Neural crest cell (in vitro differentiated cells): Measurements from ENCODE around the gene DCAF6. TPM values are rescaled to one million over a fixed set of nuclear protein-coding genes. Genes with fewer than 3 reads are reported as not detected.

ENCODE experiments used
- DNase-seq: peaks from one replicate; pipeline ENCODE4 v3.0.0; 2021; ENCODE audit warnings: low read depth, mixed read lengths, low spot score
- H3K27ac Mint-ChIP-seq: one replicate; pipeline ENCODE4 v1.8.0; 2021; ENCODE audit warnings: mild to moderate bottlenecking, mixed read lengths; ENCODE audit not compliant: unreplicated experiment
- H3K27me3 Mint-ChIP-seq: 2 replicates; pipeline ENCODE4 v1.8.0; 2021; ENCODE audit warnings: low read depth, mild to moderate bottlenecking, mixed read lengths
- H3K36me3 Mint-ChIP-seq: 2 replicates; pipeline ENCODE4 v1.8.0; 2021; ENCODE audit warnings: low read depth, mild to moderate bottlenecking, mixed read lengths
- H3K4me1 Mint-ChIP-seq: 2 replicates; pipeline ENCODE4 v1.8.0; 2021; ENCODE audit warnings: mixed read lengths
- H3K4me3 Mint-ChIP-seq: one replicate; pipeline ENCODE4 v1.8.0; 2021; ENCODE audit warnings: mild to moderate bottlenecking, mixed read lengths
- H3K9me3 Mint-ChIP-seq: 2 replicates; pipeline ENCODE4 v1.8.0; 2021; ENCODE audit warnings: mixed read lengths
- CTCF ChIP-seq: fragments of 200-600 bp; sonication (generic); conservative IDR thresholded peaks from 2 replicates; pipeline ENCODE4 v1.5.0; 2021; ENCODE audit warnings: antibody characterized with exemption, mild to moderate bottlenecking
- total RNA-seq: library from RNA; stranded (reverse); gene quantifications from 2 replicates; pipeline ENCODE4 v1.2.1, GENCODE V29; 2021

The DCAF6 gene
- total RNA-seq, 1 donor from 2014 or later = 15.9 TPM

GRCh38 chr1:168004531-168004930 lies 68.0 kb downstream of the DCAF6 start:
- Mint-ChIP-seq H3K36me3 (peaks cover 19% of the 10 kb centered on the region), H3K27me3 (no peaks in the 10 kb centered on the region), H3K9me3 (no peaks in the 10 kb centered on the region), H3K4me1 (peaks cover 4% of the 10 kb centered on the region), H3K27ac (no peak overlapping the region), H3K4me3 (no peak overlapping the region)
- no peak for DNase-seq
- TF ChIP-seq CTCF = no peak

- DNase-seq = no peak
- Mint-ChIP-seq H3K27ac (no peak overlapping the region), H3K4me1 (peaks cover 4% of the 10 kb centered on the region), H3K27me3 (no peaks in the 10 kb centered on the region), H3K4me3 (no peak overlapping the region), H3K9me3 (no peaks in the 10 kb centered on the region), H3K36me3 (peaks cover 14% of the 10 kb centered on the region)
- TF ChIP-seq CTCF = no peak
Measured at GRCh38 chr1:168005529-168005928, 69.0 kb downstream of the DCAF6 start.

GRCh38 chr1:168007691-168008090 lies 71.2 kb downstream of the DCAF6 start:
- no peak for DNase-seq
- H3K36me3 Mint-ChIP-seq = peaks cover 13% of the 10 kb centered on the region
- H3K4me1 Mint-ChIP-seq = peaks cover 4% of the 10 kb centered on the region
- no peak overlapping the region for H3K4me3 Mint-ChIP-seq
- no peaks in the 10 kb centered on the region for H3K27me3 Mint-ChIP-seq
- H3K9me3 Mint-ChIP-seq = no peaks in the 10 kb centered on the region
- no peak overlapping the region for H3K27ac Mint-ChIP-seq
- TF ChIP-seq CTCF = no peak

GRCh38 chr1:168008595-168008994 lies 72.1 kb downstream of the DCAF6 start:
- peaks cover 13% of the 10 kb centered on the region for H3K36me3 Mint-ChIP-seq
- H3K4me3 Mint-ChIP-seq = no peak overlapping the region
- no peak overlapping the region for H3K27ac Mint-ChIP-seq
- H3K9me3 Mint-ChIP-seq = no peaks in the 10 kb centered on the region
- DNase-seq = no peak
- no peaks in the 10 kb centered on the region for H3K27me3 Mint-ChIP-seq
- peaks cover 4% of the 10 kb centered on the region for H3K4me1 Mint-ChIP-seq
- no peak for TF ChIP-seq CTCF

GRCh38 chr1:168009322-168009721 lies 72.8 kb downstream of the DCAF6 start:
- no peak for TF ChIP-seq CTCF
- DNase-seq = no peak
- H3K9me3 Mint-ChIP-seq = no peaks in the 10 kb centered on the region
- H3K27ac Mint-ChIP-seq = no peak overlapping the region
- H3K36me3 Mint-ChIP-seq = peaks cover 13% of the 10 kb centered on the region
- peaks cover 4% of the 10 kb centered on the region for H3K4me1 Mint-ChIP-seq
- no peak overlapping the region for H3K4me3 Mint-ChIP-seq
- no peaks in the 10 kb centered on the region for H3K27me3 Mint-ChIP-seq

- Mint-ChIP-seq H3K4me3 (no peak overlapping the region), H3K9me3 (no peaks in the 10 kb centered on the region), H3K4me1 (no peaks in the 10 kb centered on the region), H3K36me3 (peaks cover 3% of the 10 kb centered on the region), H3K27me3 (no peaks in the 10 kb centered on the region), H3K27ac (no peak overlapping the region)
- no peak for DNase-seq
- no peak for TF ChIP-seq CTCF
Measured at GRCh38 chr1:168019407-168019806, 82.9 kb downstream of the DCAF6 start.
